Colonic mucosa (tissue), 4 donors: ENCODE data around the gene TGFB1I1. TPM values are rescaled to one million over a fixed set of nuclear protein-coding genes. Genes with fewer than 3 reads are reported as not detected.

Experiments used
- DNase-seq: peaks from one replicate; pipeline ENCODE4 v3.0.0-alpha.2; 2020
- H3K27ac ChIP-seq: fragments of 200-600 bp; one replicate; pipeline ENCODE4 v1.8.0; 2021
- H3K27me3 ChIP-seq: fragments of 200-600 bp; one replicate; pipeline ENCODE4 v1.8.0; 2021
- H3K36me3 ChIP-seq: fragments of 200-600 bp; one replicate; pipeline ENCODE4 v1.8.0; 2021
- H3K4me1 ChIP-seq: fragments of 200-600 bp; one replicate; pipeline ENCODE4 v1.8.0; 2021; ENCODE audit warnings: mild to moderate bottlenecking
- H3K4me3 ChIP-seq: fragments of 200-600 bp; one replicate; pipeline ENCODE4 v1.8.0; 2021
- H3K9ac ChIP-seq, 2 donors: one replicate each; pipeline ENCODE4 v1.7.0; 2013; ENCODE audit warnings: control low read depth in 2 of 2, low read depth in 2 of 2, low read length in 2 of 2
- H3K9me3 ChIP-seq: fragments of 200-600 bp; one replicate; pipeline ENCODE4 v1.8.0; 2021
- intact Hi-C: fragments of 100-400 bp; cut with DNase I; formaldehyde crosslinking; loops from one replicate; pipeline ENCODE4 v1.14.1; 2022
- total RNA-seq, 2 donors: library from RNA; stranded (reverse); fragmentation: NEBNext Ultra II Directional in 1 of 2; extraction: Animal tissue kit (Norgen Biotek cat#: 25700) in 1 of 2; gene quantifications; one replicate each; pipeline ENCODE4 v1.2.1, GENCODE V29; 2021
- TF ChIP-seq, protein P1 (sequence below): fragments of 200-600 bp; IDR thresholded peaks from one replicate; pipeline ENCODE4 v1.8.0; 2022; ENCODE audit warnings: antibody characterized with exemption, mild to moderate bottlenecking
- donor health status: healthy.
- donor health status: DM: no; HTN: no; CAD: no.
- donor health status: DM: no; HTN: no; CAD: no.

Gene TGFB1I1
- total RNA-seq, 2 donors from 2014 or later: 10.9 to 34.2 TPM

DNA sequence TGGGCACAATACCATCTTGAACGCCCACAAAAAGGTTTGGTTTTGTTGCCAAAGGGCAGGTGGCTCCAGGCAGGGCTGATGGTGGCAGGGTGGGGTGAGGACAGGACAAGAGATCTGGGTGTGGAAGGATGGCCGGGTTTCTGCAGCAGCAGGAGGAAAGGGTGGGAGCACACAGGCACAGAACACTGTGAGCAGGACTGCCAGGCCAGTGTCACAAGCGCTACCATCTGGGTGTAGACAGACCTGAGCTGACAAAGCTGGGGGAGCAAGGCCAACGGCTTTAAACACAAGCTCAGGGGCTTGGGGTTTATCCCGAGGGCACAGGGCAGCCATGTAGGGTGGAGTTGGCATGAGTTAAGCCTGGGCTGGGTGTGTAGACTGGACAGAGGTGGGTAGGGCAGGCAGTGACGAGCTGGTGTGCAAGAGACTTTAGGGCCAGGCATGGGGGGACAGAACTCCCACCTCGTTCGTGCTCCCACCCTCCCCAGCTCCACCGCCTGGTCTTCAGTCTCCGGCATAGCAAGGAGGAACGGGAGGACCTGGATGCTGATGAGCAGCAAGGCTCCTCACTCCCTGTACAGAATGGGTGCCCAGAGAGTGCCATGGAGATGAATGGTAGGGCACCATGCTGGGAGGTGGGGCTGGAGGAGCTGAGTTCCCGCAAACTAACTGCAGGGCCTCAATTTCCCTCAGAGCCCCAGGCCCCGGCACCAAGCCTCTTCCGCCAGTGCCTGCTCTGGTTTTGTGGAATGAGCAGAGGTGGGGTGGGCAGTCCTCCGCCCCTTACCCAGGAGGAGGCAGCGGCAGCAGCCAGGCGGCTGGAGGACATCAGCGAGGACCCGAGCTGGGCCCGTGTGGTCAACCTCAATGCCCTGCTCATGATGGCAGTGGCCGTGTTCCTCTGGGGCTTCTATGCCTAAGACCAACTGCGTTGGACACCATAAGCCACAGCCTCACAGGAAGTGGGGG, 17.9 kb downstream of the TGFB1I1 start:
- H3K27ac ChIP-seq: no peak overlapping the region
- H3K27me3 ChIP-seq: no peaks in the 10 kb centered on the region
- TF ChIP-seq, protein P1, sequence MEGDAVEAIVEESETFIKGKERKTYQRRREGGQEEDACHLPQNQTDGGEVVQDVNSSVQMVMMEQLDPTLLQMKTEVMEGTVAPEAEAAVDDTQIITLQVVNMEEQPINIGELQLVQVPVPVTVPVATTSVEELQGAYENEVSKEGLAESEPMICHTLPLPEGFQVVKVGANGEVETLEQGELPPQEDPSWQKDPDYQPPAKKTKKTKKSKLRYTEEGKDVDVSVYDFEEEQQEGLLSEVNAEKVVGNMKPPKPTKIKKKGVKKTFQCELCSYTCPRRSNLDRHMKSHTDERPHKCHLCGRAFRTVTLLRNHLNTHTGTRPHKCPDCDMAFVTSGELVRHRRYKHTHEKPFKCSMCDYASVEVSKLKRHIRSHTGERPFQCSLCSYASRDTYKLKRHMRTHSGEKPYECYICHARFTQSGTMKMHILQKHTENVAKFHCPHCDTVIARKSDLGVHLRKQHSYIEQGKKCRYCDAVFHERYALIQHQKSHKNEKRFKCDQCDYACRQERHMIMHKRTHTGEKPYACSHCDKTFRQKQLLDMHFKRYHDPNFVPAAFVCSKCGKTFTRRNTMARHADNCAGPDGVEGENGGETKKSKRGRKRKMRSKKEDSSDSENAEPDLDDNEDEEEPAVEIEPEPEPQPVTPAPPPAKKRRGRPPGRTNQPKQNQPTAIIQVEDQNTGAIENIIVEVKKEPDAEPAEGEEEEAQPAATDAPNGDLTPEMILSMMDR: no peak
- intact Hi-C loops: no loop called here
- H3K9ac ChIP-seq: no peak overlapping the region
- no peaks in the 10 kb centered on the region for H3K9me3 ChIP-seq
- H3K4me1 ChIP-seq: peaks cover 7% of the 10 kb centered on the region
- H3K4me3 ChIP-seq: no peak overlapping the region
- no peak for DNase-seq
- no peaks in the 10 kb centered on the region for H3K36me3 ChIP-seq

DNA sequence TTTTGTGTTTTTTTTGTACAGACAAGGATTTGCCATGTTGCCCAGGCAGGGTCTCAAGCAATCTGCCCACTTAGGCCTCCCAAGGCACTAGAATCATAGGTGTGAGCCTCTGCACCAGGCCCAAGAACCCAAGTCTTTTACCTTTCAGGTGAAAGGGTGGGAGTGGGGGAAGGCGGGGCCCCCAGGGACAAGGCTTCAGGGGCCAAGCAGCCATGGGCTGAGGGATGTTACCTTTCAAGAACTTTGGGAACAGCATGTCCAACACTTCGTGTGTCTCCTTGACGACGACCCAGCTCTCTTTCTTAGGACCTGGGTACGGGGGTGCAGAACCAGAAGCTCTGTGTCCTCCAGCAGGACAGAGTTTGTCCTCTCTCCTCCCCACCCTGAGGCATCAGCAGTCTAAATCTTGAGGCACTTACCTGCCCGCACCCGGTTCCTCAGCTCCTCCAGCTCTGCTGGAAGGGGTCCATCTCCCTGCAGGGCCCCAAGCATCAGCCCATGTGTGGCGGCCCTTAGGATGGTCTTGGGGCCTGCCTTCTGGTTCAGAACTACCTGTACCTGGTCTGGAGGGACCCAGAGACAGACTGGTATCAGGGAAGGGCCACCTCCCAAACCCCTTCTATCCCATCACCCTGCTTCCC, 19.9 kb downstream of the TGFB1I1 start:
- H3K27me3 ChIP-seq: no peaks in the 10 kb centered on the region
- no peaks in the 10 kb centered on the region for H3K36me3 ChIP-seq
- no peak overlapping the region for H3K27ac ChIP-seq
- no peaks in the 10 kb centered on the region for H3K9me3 ChIP-seq
- peaks cover 7% of the 10 kb centered on the region for H3K4me1 ChIP-seq
- DNase-seq: no peak
- H3K4me3 ChIP-seq: no peak overlapping the region
- no peak overlapping the region for H3K9ac ChIP-seq
- TF ChIP-seq, protein P1: no peak
- intact Hi-C loops: no loop called here

DNA sequence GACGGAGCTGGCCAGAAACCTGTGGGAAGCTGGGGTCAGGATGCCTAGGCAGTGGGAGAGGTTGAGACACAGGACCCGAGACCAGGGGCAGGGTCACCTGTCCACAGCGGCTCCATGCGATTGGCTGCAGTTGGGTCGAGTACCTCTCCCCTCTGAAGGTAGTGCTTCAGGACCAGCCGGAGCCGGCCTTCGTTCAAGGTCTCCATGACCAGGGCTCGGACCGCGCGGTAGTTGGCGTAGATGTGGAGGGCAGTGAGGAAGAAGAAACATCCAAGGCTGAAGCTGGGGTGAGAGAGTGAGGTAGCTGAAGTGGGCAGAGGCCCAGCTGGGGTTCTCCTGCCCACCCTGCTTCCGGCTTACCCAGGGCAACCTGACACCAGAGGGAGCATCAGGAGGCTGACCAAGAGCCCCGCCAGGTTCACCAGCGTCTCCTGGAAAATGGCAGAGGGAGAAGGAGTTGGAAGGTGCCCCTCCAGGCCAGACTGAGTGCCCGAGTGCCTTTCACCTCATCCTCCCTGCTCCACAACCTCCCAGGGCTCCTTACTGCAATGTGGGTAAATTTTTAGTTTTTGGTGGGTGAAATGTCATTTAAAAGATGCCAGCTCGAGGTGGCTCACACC, 21.7 kb downstream of the TGFB1I1 start:
- H3K9ac ChIP-seq: no peak overlapping the region
- no peak for DNase-seq
- H3K9me3 ChIP-seq: no peaks in the 10 kb centered on the region
- H3K36me3 ChIP-seq: no peaks in the 10 kb centered on the region
- no peak overlapping the region for H3K4me3 ChIP-seq
- TF ChIP-seq, protein P1: no peak
- H3K4me1 ChIP-seq: peaks cover 1% of the 10 kb centered on the region
- intact Hi-C loops: no loop called here
- no peaks in the 10 kb centered on the region for H3K27me3 ChIP-seq
- H3K27ac ChIP-seq: no peak overlapping the region

DNA sequence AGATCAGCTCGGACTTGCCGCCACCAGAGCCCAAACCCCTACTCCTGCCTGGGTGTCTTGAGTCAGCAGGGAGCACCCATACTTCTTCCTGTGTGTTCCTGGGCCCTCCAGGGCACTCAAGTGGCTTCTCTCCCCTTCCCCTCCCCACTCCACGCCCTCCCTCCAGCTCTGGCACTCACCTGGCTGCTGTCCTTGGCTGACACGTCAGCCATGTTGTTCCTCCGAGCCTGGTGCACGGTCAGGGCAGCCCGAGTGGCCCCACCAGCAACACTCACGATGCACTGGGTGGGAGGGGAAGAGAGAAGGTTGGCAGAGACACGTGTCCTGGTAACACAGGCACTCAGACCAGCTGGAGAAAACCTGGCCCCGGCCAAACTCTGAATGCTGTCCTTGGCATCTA, 24.7 kb downstream of the TGFB1I1 start:
- H3K27ac ChIP-seq: no peak overlapping the region
- no peaks in the 10 kb centered on the region for H3K36me3 ChIP-seq
- H3K4me1 ChIP-seq: no peaks in the 10 kb centered on the region
- DNase-seq: no peak
- intact Hi-C loops: no loop called here
- no peak overlapping the region for H3K4me3 ChIP-seq
- TF ChIP-seq, protein P1: no peak
- no peaks in the 10 kb centered on the region for H3K27me3 ChIP-seq
- no peak overlapping the region for H3K9ac ChIP-seq
- no peaks in the 10 kb centered on the region for H3K9me3 ChIP-seq

DNA sequence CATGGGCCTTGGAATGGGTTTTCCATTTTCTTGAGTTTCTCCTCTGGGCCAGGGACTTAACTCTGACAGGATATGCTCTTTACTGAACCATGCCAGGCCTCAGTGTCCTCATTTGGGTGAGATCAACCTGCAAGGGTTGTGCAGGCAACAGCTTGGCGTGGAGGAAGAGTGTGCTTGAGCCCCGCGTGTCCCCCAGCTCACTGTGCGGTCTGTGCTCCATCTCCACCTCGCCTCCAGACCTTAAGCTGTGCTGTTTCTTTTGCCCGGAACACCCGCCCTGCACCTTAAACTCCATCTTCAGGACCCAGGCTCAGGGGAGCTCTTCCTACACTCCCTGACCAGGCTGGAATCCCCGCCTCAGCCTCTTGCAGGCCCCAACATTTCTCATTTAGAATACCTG, 26.5 kb downstream of the TGFB1I1 start:
- no peaks in the 10 kb centered on the region for H3K36me3 ChIP-seq
- no peak overlapping the region for H3K27ac ChIP-seq
- H3K4me3 ChIP-seq: no peak overlapping the region
- H3K4me1 ChIP-seq: no peaks in the 10 kb centered on the region
- H3K27me3 ChIP-seq: no peaks in the 10 kb centered on the region
- DNase-seq: no peak
- intact Hi-C loops: no loop called here
- TF ChIP-seq, protein P1: no peak
- H3K9ac ChIP-seq: no peak overlapping the region
- no peaks in the 10 kb centered on the region for H3K9me3 ChIP-seq
